Tibial artery (tissue), 4 donors: ENCODE results near the gene TGM2.

ENCODE experiments used
- DNase-seq, 2 donors: peaks; one replicate each; pipeline ENCODE4 v3.0.0-alpha.2; 2019
- H3K27ac ChIP-seq, 2 donors: fragments of 200-600 bp; sonication (generic) in 1 of 2; 1 replicate in 1 of 2; 2 replicates in 1 of 2; pipeline ENCODE4 v1.5.1; 2018 to 2019; ENCODE audit warnings: mild to moderate bottlenecking in 1 of 2
- H3K27me3 ChIP-seq, 2 donors: fragments of 200-600 bp; sonication (generic) in 1 of 2; one replicate each; pipeline versions ENCODE4 v1.5.1 to v1.6.0; 2016 to 2019
- H3K36me3 ChIP-seq, 3 donors: fragments of 200-600 bp; sonication (generic) in 2 of 3; one replicate each; pipeline ENCODE4 v1.5.1; 2016 to 2019; ENCODE audit warnings: mild to moderate bottlenecking in 2 of 3
- H3K4me1 ChIP-seq, 4 donors: fragments of 200-600 bp; sonication (generic) in 2 of 4; 1 replicate in 3 of 4; 2 replicates in 1 of 4; pipeline ENCODE4 v1.5.1; 2016 to 2019
- H3K4me3 ChIP-seq, 2 donors: fragments of 200-600 bp; sonication (generic) in 1 of 2; 1 replicate in 1 of 2; 2 replicates in 1 of 2; pipeline ENCODE4 v1.5.1; 2018 to 2019; ENCODE audit warnings: mild to moderate bottlenecking in 2 of 2
- H3K9me3 ChIP-seq, 3 donors: fragments of 200-600 bp; sonication (generic) in 1 of 3; one replicate each; pipeline ENCODE4 v1.5.1; 2016 to 2019
- CTCF ChIP-seq, 2 experiments: fragments of 200-600 bp in 1 of 2; fragments of 450-650 bp in 1 of 2; IDR thresholded peaks; one replicate each; pipeline ENCODE4 v1.5.1; 2017 to 2019; ENCODE audit warnings: antibody characterized with exemption in 2 of 2, mild to moderate bottlenecking in 1 of 2, moderate library complexity in 1 of 2
- intact Hi-C: fragments of 100-400 bp; cut with DNase I; formaldehyde crosslinking; loops from one replicate; pipeline ENCODE4 v1.15.0; 2023; ENCODE audit warnings: low total_unique reads

The TGM2 gene

GRCh38 chr20:38098952-38099351 lies 66.1 kb downstream of the TGM2 start:
- intact Hi-C loops, result no loop called here

GRCh38 chr20:38095017-38095686 lies 69.9 kb downstream of the TGM2 start:
- TF ChIP-seq CTCF (IDR thresholded peaks at IDR 0.05), result no peak
- intact Hi-C loops, result no loop called here
- Histone ChIP-seq H3K4me1 (peaks cover 0 to 57% (median 24%) of the 10 kb centered on the region in 4 donors), H3K9me3 (no peaks in the 10 kb centered on the region), H3K36me3 (peaks cover 7 to 17% (median 12%) of the 10 kb centered on the region in 3 donors), H3K4me3 (no peak overlapping the region), H3K27me3 (no peaks in the 10 kb centered on the region), H3K27ac (peak overlapping the region; percentile 29 to 46)
- no peak for DNase-seq

More at GRCh38 chr20:38098952-38099351, 66.1 kb downstream of the TGM2 start:
- Histone ChIP-seq H3K4me1 (peaks cover 0 to 56% (median 21%) of the 10 kb centered on the region in 4 donors), H3K9me3 (no peaks in the 10 kb centered on the region), H3K36me3 (no peaks in the 10 kb centered on the region), H3K27ac (peak overlapping the region; percentile 36 to 49), H3K4me3 (no peak overlapping the region), H3K27me3 (no peaks in the 10 kb centered on the region)
- no peak for TF ChIP-seq CTCF (IDR thresholded peaks at IDR 0.05)
- no peak for DNase-seq

GRCh38 chr20:38094373-38094891 lies 70.6 kb downstream of the TGM2 start:
- Histone ChIP-seq H3K9me3 (no peaks in the 10 kb centered on the region), H3K4me3 (no peak overlapping the region), H3K27ac (peak overlapping the region; percentile 29 to 46), H3K4me1 (peaks cover 0 to 50% (median 24%) of the 10 kb centered on the region in 4 donors), H3K27me3 (no peaks in the 10 kb centered on the region), H3K36me3 (peaks cover 15 to 24% (median 19%) of the 10 kb centered on the region in 3 donors)
- intact Hi-C loops, result no loop called here
- DNase-seq, result peak; percentile 72 to 77
- no peak for TF ChIP-seq CTCF (IDR thresholded peaks at IDR 0.05)

- DNase-seq, result no peak
- H3K4me1 ChIP-seq, result peaks cover 0 to 43% (median 24%) of the 10 kb centered on the region in 4 donors
- H3K27ac ChIP-seq, result peak overlapping the region in 1 of 2 donors; percentile 9
Measured at GRCh38 chr20:38093641-38094077, 71.4 kb downstream of the TGM2 start.

GRCh38 chr20:38092915-38093314 lies 72.2 kb downstream of the TGM2 start:
- no peak overlapping the region for H3K4me3 ChIP-seq
- H3K4me1 ChIP-seq, result peaks cover 0 to 41% (median 22%) of the 10 kb centered on the region in 4 donors
- intact Hi-C loops, result no loop called here
- H3K36me3 ChIP-seq, result peaks cover 18 to 37% (median 29%) of the 10 kb centered on the region in 3 donors
- DNase-seq, result no peak
- H3K27ac ChIP-seq, result no peak overlapping the region
- no peaks in the 10 kb centered on the region for H3K27me3 ChIP-seq
- no peaks in the 10 kb centered on the region for H3K9me3 ChIP-seq
- TF ChIP-seq CTCF (IDR thresholded peaks at IDR 0.05), result no peak

More at GRCh38 chr20:38093641-38094077, 71.4 kb downstream of the TGM2 start:
- no peak for TF ChIP-seq CTCF (IDR thresholded peaks at IDR 0.05)
- Histone ChIP-seq H3K9me3 (no peaks in the 10 kb centered on the region), H3K36me3 (peaks cover 18 to 30% (median 22%) of the 10 kb centered on the region in 3 donors), H3K27me3 (no peaks in the 10 kb centered on the region), H3K4me3 (no peak overlapping the region)
- intact Hi-C loops, result no loop called here
